Measurements from ENCODE around the gene GABRR2. TPM values are rescaled to one million over a fixed set of nuclear protein-coding genes. Genes with fewer than 3 reads are reported as not detected.
"Not testable (repeated sequence)": the region's sequence is repeated elsewhere in the genome, so short reads cannot be mapped to it uniquely, and the experiment has no call there.

Gene GABRR2
- total RNA-seq, 1 donor from 2014 or later, result 0.36 TPM

DNA sequence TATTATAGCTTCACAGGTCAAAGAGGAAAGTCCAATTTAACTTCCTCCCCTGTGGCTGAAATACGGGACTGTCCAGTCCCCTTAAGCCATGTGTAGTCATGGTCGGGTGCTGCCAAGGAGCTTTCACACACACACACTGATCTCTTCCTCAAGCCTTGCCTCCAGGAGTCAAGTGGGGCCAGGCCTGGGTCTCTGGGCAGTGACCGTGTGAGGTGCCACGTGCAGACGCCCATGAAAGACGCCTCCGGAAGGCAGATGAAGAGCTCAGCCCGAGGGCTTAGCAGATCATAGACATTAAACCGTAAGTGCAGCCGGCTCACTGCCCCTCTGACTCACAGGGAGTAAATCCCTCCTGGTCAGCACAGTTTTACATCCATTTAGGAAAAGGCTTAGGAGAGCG lies 4.2 kb downstream of the GABRR2 start:
- Mint-ChIP-seq H3K9me3 (ENCODE audit: unreplicated experiment) (no peaks in the 10 kb centered on the region), H3K27me3 (ENCODE audit: unreplicated experiment) (peaks cover 2% of the 10 kb centered on the region), H3K4me1 (ENCODE audit: unreplicated experiment) (peaks cover 15% of the 10 kb centered on the region), H3K36me3 (ENCODE audit: low read depth, unreplicated experiment) (no peaks in the 10 kb centered on the region), H3K27ac (ENCODE audit: unreplicated experiment) (no peak overlapping the region), H3K4me3 (ENCODE audit: unreplicated experiment) (no peak overlapping the region)
- TF ChIP-seq CTCF (IDR thresholded peaks at IDR 0.05; ENCODE audit: unreplicated experiment), result no peak
- no peak for DNase-seq (ENCODE audit: low spot score)

- Mint-ChIP-seq H3K4me1 (ENCODE audit: unreplicated experiment) (peaks cover 15% of the 10 kb centered on the region), H3K27ac (ENCODE audit: unreplicated experiment) (no peak overlapping the region), H3K9me3 (ENCODE audit: unreplicated experiment) (no peaks in the 10 kb centered on the region), H3K27me3 (ENCODE audit: unreplicated experiment) (peaks cover 2% of the 10 kb centered on the region), H3K36me3 (ENCODE audit: low read depth, unreplicated experiment) (no peaks in the 10 kb centered on the region), H3K4me3 (ENCODE audit: unreplicated experiment) (no peak overlapping the region)
- DNase-seq (ENCODE audit: low spot score), result no peak
- TF ChIP-seq CTCF (IDR thresholded peaks at IDR 0.05; ENCODE audit: unreplicated experiment), result no peak
Measured at GRCh38 chr6:89308525-89309395, 6.3 kb downstream of the GABRR2 start.

GRCh38 chr6:89304517-89304916 lies 10.6 kb downstream of the GABRR2 start:
- not testable (repeated sequence) for H3K27me3 Mint-ChIP-seq (ENCODE audit: unreplicated experiment); H3K9me3 Mint-ChIP-seq (ENCODE audit: unreplicated experiment); H3K36me3 Mint-ChIP-seq (ENCODE audit: low read depth, unreplicated experiment); H3K4me1 Mint-ChIP-seq (ENCODE audit: unreplicated experiment); H3K27ac Mint-ChIP-seq (ENCODE audit: unreplicated experiment); DNase-seq (ENCODE audit: low spot score); H3K4me3 Mint-ChIP-seq (ENCODE audit: unreplicated experiment)

DNA sequence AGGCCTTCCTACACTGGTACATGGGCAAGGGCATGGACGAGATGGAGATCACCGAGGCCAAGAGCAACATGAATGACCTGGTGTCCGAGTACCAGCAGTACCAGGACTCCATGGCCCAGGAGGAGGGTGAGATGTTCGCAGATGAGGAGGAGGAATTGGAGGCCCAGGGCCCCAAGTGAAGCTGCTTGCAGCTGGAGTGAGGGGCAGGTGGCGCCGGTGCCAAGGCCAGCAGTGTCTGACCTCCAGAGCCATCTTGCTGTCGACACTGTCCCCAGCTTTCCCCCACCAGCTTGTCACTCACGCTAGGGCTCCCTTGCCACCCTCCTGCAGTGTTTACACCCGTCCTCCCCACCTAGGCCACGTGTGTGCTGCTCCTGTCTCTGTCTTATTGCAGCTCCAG lies 12.2 kb downstream of the GABRR2 start:
- no peaks in the 10 kb centered on the region for H3K4me1 Mint-ChIP-seq (ENCODE audit: unreplicated experiment)
- H3K4me3 Mint-ChIP-seq (ENCODE audit: unreplicated experiment), result no peak overlapping the region
- H3K36me3 Mint-ChIP-seq (ENCODE audit: low read depth, unreplicated experiment), result peaks cover 4% of the 10 kb centered on the region
- no peak for DNase-seq (ENCODE audit: low spot score)
- TF ChIP-seq CTCF (IDR thresholded peaks at IDR 0.05; ENCODE audit: unreplicated experiment), result no peak
- H3K27me3 Mint-ChIP-seq (ENCODE audit: unreplicated experiment), result no peaks in the 10 kb centered on the region
- no peak overlapping the region for H3K27ac Mint-ChIP-seq (ENCODE audit: unreplicated experiment)
- no peaks in the 10 kb centered on the region for H3K9me3 Mint-ChIP-seq (ENCODE audit: unreplicated experiment)

GRCh38 chr6:89302195-89302770 lies 12.8 kb downstream of the GABRR2 start:
- TF ChIP-seq CTCF (IDR thresholded peaks at IDR 0.05; ENCODE audit: unreplicated experiment), result no peak
- no peaks in the 10 kb centered on the region for H3K27me3 Mint-ChIP-seq (ENCODE audit: unreplicated experiment)
- H3K4me1 Mint-ChIP-seq (ENCODE audit: unreplicated experiment), result no peaks in the 10 kb centered on the region
- no peak overlapping the region for H3K27ac Mint-ChIP-seq (ENCODE audit: unreplicated experiment)
- H3K4me3 Mint-ChIP-seq (ENCODE audit: unreplicated experiment), result no peak overlapping the region
- H3K9me3 Mint-ChIP-seq (ENCODE audit: unreplicated experiment), result no peaks in the 10 kb centered on the region
- H3K36me3 Mint-ChIP-seq (ENCODE audit: low read depth, unreplicated experiment), result peaks cover 4% of the 10 kb centered on the region
- DNase-seq (ENCODE audit: low spot score), result no peak

All from endothelial cell (in vitro differentiated cells).